ENCODE results near the gene GPC2.
A peak's percentile ranks its signal among the peaks of the same experiment; 100 is the strongest.

GPC2 gene

GRCh38 chr7:100148225-100148558, 29.0 kb downstream of the GPC2 start:
- TF ChIP-seq GATA2 (IDR thresholded peaks at IDR 0.05; ENCODE audit: low read depth, low read length): no peak
- no peak for TF ChIP-seq GATA3 (IDR thresholded peaks at IDR 0.05; ENCODE audit: low read depth, low read length)

- TF ChIP-seq GATA3 (IDR thresholded peaks at IDR 0.05; ENCODE audit: low read depth, low read length) (no peak), GATA2 (IDR thresholded peaks at IDR 0.05; ENCODE audit: low read depth, low read length) (no peak)
Observed at GRCh38 chr7:100147278-100147677, 29.9 kb downstream of the GPC2 start.

- TF ChIP-seq GATA2 (IDR thresholded peaks at IDR 0.05; ENCODE audit: low read depth, low read length): no peak
- no peak for TF ChIP-seq GATA3 (IDR thresholded peaks at IDR 0.05; ENCODE audit: low read depth, low read length)
Observed at GRCh38 chr7:100142461-100142860, 34.7 kb downstream of the GPC2 start.

- TF ChIP-seq GATA2 (IDR thresholded peaks at IDR 0.05; ENCODE audit: low read depth, low read length) (no peak), GATA3 (IDR thresholded peaks at IDR 0.05; ENCODE audit: low read depth, low read length) (no peak)
Observed at GRCh38 chr7:100141555-100141949, 35.6 kb downstream of the GPC2 start.

- TF ChIP-seq GATA2 (IDR thresholded peaks at IDR 0.05; ENCODE audit: low read depth, low read length) (no peak), GATA3 (IDR thresholded peaks at IDR 0.05; ENCODE audit: low read depth, low read length) (no peak)
Observed at GRCh38 chr7:100137851-100138760, 39.1 kb downstream of the GPC2 start.

GRCh38 chr7:100132697-100133151, 44.5 kb downstream of the GPC2 start:
- TF ChIP-seq GATA3 (IDR thresholded peaks at IDR 0.05; ENCODE audit: low read depth, low read length) (no peak), GATA2 (IDR thresholded peaks at IDR 0.05; ENCODE audit: low read depth, low read length) (peak; percentile 83)

- TF ChIP-seq GATA2 (IDR thresholded peaks at IDR 0.05; ENCODE audit: low read depth, low read length): no peak
- no peak for TF ChIP-seq GATA3 (IDR thresholded peaks at IDR 0.05; ENCODE audit: low read depth, low read length)
Observed at GRCh38 chr7:100132126-100132525, 45.1 kb downstream of the GPC2 start.

GRCh38 chr7:100130608-100131453, 46.4 kb downstream of the GPC2 start:
- TF ChIP-seq GATA2 (IDR thresholded peaks at IDR 0.05; ENCODE audit: low read depth, low read length) (no peak), GATA3 (IDR thresholded peaks at IDR 0.05; ENCODE audit: low read depth, low read length) (no peak)

- TF ChIP-seq GATA3 (IDR thresholded peaks at IDR 0.05; ENCODE audit: low read depth, low read length) (no peak), GATA2 (IDR thresholded peaks at IDR 0.05; ENCODE audit: low read depth, low read length) (no peak)
Observed at GRCh38 chr7:100128637-100128963, 48.6 kb downstream of the GPC2 start.

- TF ChIP-seq GATA3 (IDR thresholded peaks at IDR 0.05; ENCODE audit: low read depth, low read length): no peak
- TF ChIP-seq GATA2 (IDR thresholded peaks at IDR 0.05; ENCODE audit: low read depth, low read length): no peak
Observed at GRCh38 chr7:100127866-100128636, 49.1 kb downstream of the GPC2 start.

GRCh38 chr7:100126931-100127865, 50.0 kb downstream of the GPC2 start, which contains the start of gene MBLAC1:
Gene MBLAC1, plus strand, starts transcription at chr7:100126967. Its CDS starts 429 bp downstream, at chr7:100127396.
- TF ChIP-seq GATA2 (IDR thresholded peaks at IDR 0.05; ENCODE audit: low read depth, low read length): no peak
- no peak for TF ChIP-seq GATA3 (IDR thresholded peaks at IDR 0.05; ENCODE audit: low read depth, low read length)

GRCh38 chr7:100126239-100126930, 50.8 kb downstream of the GPC2 start:
- TF ChIP-seq GATA3 (IDR thresholded peaks at IDR 0.05; ENCODE audit: low read depth, low read length) (no peak), GATA2 (IDR thresholded peaks at IDR 0.05; ENCODE audit: low read depth, low read length) (no peak)
